GM06990 (cell line): Measurements from ENCODE around the gene EPHA6.

Source experiments
- DNase-seq: peaks from one replicate; pipeline ENCODE4 v3.0.0-alpha.2; 2011; ENCODE audit not compliant: insufficient read length; ENCODE audit errors: extremely low read depth
- H3K27me3 ChIP-seq: replicated peaks from 2 replicates; pipeline ENCODE4 v1.6.0; 2011; ENCODE audit warnings: low read length; ENCODE audit not compliant: control insufficient read depth, insufficient read depth
- H3K36me3 ChIP-seq: 2 replicates; pipeline ENCODE4 v1.5.1; 2011; ENCODE audit warnings: low read length; ENCODE audit not compliant: control insufficient read depth, insufficient read depth
- H3K4me3 ChIP-seq: replicated peaks from 2 replicates; pipeline ENCODE4 v1.5.1; 2011; ENCODE audit warnings: low read depth, mild to moderate bottlenecking, control low read depth, low read length
- CTCF ChIP-seq: IDR thresholded peaks from 2 replicates; pipeline ENCODE4 v1.5.1; 2011; ENCODE audit warnings: low read length, control low read depth, mild to moderate bottlenecking, inconsistent platforms; ENCODE audit not compliant: insufficient read depth, poor library complexity, severe bottlenecking

The EPHA6 gene

GRCh38 chr3:97673357-97673997, 859.1 kb downstream of the EPHA6 start:
- Histone ChIP-seq H3K4me3 (no peak overlapping the region), H3K36me3 (no peaks in the 10 kb centered on the region), H3K27me3 (no peaks in the 10 kb centered on the region)
- no peak for TF ChIP-seq CTCF
- no peak for DNase-seq

GRCh38 chr3:97674461-97674860, 860.1 kb downstream of the EPHA6 start:
- no peaks in the 10 kb centered on the region for H3K27me3 ChIP-seq

GRCh38 chr3:97680210-97680609, 865.8 kb downstream of the EPHA6 start:
- H3K27me3 ChIP-seq = no peaks in the 10 kb centered on the region
- no peak for DNase-seq
- no peaks in the 10 kb centered on the region for H3K36me3 ChIP-seq
- no peak overlapping the region for H3K4me3 ChIP-seq
- TF ChIP-seq CTCF = no peak

More at GRCh38 chr3:97674461-97674860, 860.1 kb downstream of the EPHA6 start:
- Histone ChIP-seq H3K36me3 (no peaks in the 10 kb centered on the region), H3K4me3 (no peak overlapping the region)
- no peak for DNase-seq
- TF ChIP-seq CTCF = no peak

GRCh38 chr3:97680696-97681095, 866.3 kb downstream of the EPHA6 start:
- no peak for DNase-seq
- no peak for TF ChIP-seq CTCF
- no peaks in the 10 kb centered on the region for H3K27me3 ChIP-seq
- H3K36me3 ChIP-seq = no peaks in the 10 kb centered on the region
- H3K4me3 ChIP-seq = no peak overlapping the region

GRCh38 chr3:97684490-97684889, 870.1 kb downstream of the EPHA6 start:
- TF ChIP-seq CTCF = no peak
- H3K36me3 ChIP-seq = no peaks in the 10 kb centered on the region
- H3K27me3 ChIP-seq = no peaks in the 10 kb centered on the region
- no peak for DNase-seq
- no peak overlapping the region for H3K4me3 ChIP-seq

GRCh38 chr3:97686258-97686657, 871.9 kb downstream of the EPHA6 start:
- no peak for TF ChIP-seq CTCF
- Histone ChIP-seq H3K4me3 (no peak overlapping the region), H3K36me3 (no peaks in the 10 kb centered on the region), H3K27me3 (no peaks in the 10 kb centered on the region)
- no peak for DNase-seq
